Naive thymus-derived CD4-positive, alpha-beta T cell (primary cell): ENCODE measurements around the gene DNAJC30. TPM values are rescaled to one million over a fixed set of nuclear protein-coding genes. Genes with fewer than 3 reads are reported as not detected.

Experiments used
- ATAC-seq: fragments of 150-1000 bp; cut with Tn5 transposase; 2 replicates; pipeline ENCODE4 v1.10.0; 2021; ENCODE audit warnings: mild to moderate bottlenecking, moderate library complexity
- CTCF ChIA-PET: fragments of 350-600 bp; sonication (Branson Sonifier 250); formaldehyde crosslinking; loops from one replicate; lab custom pipeline; 2021; ENCODE audit warnings: antibody characterized with exemption; lab: Charles Lee
- POLR2A ChIA-PET: fragments of 350-600 bp; sonication (Branson Sonifier 250); formaldehyde crosslinking; loops from one replicate; lab custom pipeline; 2021; ENCODE audit warnings: antibody characterized with exemption, inconsistent platforms; lab: Charles Lee
- DNase-seq, 9 donors: peaks; one replicate each; pipeline versions ENCODE4 v3.0.0 to v3.0.0-alpha.2; 2020 to 2022; ENCODE audit warnings: mixed read lengths in 1 of 9
- H3K27ac ChIP-seq: one replicate; pipeline ENCODE4 v1.7.0; 2013; ENCODE audit warnings: mild to moderate bottlenecking, low read depth, low read length, moderate library complexity
- H3K27me3 ChIP-seq, 2 donors: one replicate each; pipeline ENCODE4 v1.7.0; 2013; ENCODE audit warnings: low read length in 2 of 2, mild to moderate bottlenecking in 2 of 2, moderate library complexity in 2 of 2; ENCODE audit not compliant: control insufficient read depth in 2 of 2, insufficient read depth in 2 of 2
- H3K36me3 ChIP-seq, 3 experiments: 1 replicate in 2 of 3; 2 replicates in 1 of 3; pipeline ENCODE4 v1.7.0; 2013; ENCODE audit warnings: low read length in 3 of 3, mild to moderate bottlenecking in 3 of 3, moderate library complexity in 1 of 3; ENCODE audit not compliant: insufficient read depth in 3 of 3, control insufficient read depth in 2 of 3
- H3K4me1 ChIP-seq, 2 donors: one replicate each; pipeline ENCODE4 v1.7.0; 2013; ENCODE audit warnings: low read length in 2 of 2, mild to moderate bottlenecking in 2 of 2, moderate library complexity in 1 of 2; ENCODE audit not compliant: control insufficient read depth in 2 of 2, insufficient read depth in 2 of 2
- H3K4me3 ChIP-seq: 2 replicates; pipeline ENCODE4 v1.7.0; 2013; ENCODE audit warnings: mild to moderate bottlenecking, low read length
- H3K9me3 ChIP-seq, 3 experiments: 1 replicate in 2 of 3; 2 replicates in 1 of 3; pipeline ENCODE4 v1.7.0; 2013; ENCODE audit warnings: low read length in 3 of 3; ENCODE audit not compliant: control insufficient read depth in 2 of 3
- H3K27ac Mint-ChIP-seq, 9 donors: one replicate each; pipeline ENCODE4 v1.8.0; 2020 to 2022; ENCODE audit warnings: mixed read lengths in 9 of 9, mild to moderate bottlenecking in 8 of 9, moderate library complexity in 5 of 9, inconsistent platforms in 2 of 9
- H3K27me3 Mint-ChIP-seq, 5 donors: one replicate each; pipeline ENCODE4 v1.8.0; 2021 to 2022; ENCODE audit warnings: mixed read lengths in 5 of 5, mild to moderate bottlenecking in 1 of 5
- H3K36me3 Mint-ChIP-seq, 5 donors: one replicate each; pipeline ENCODE4 v1.8.0; 2020 to 2022; ENCODE audit warnings: mixed read lengths in 5 of 5, mild to moderate bottlenecking in 3 of 5, inconsistent platforms in 1 of 5
- H3K4me1 Mint-ChIP-seq, 7 donors: one replicate each; pipeline ENCODE4 v1.8.0; 2020 to 2022; ENCODE audit warnings: mixed read lengths in 7 of 7, mild to moderate bottlenecking in 3 of 7, inconsistent platforms in 1 of 7
- H3K4me3 Mint-ChIP-seq, 10 donors: one replicate each; pipeline ENCODE4 v1.8.0; 2020 to 2022; ENCODE audit warnings: mild to moderate bottlenecking in 10 of 10, mixed read lengths in 10 of 10, moderate library complexity in 6 of 10, inconsistent platforms in 2 of 10
- H3K9me3 Mint-ChIP-seq, 11 donors: one replicate each; pipeline ENCODE4 v1.8.0; 2020 to 2022; ENCODE audit warnings: mixed read lengths in 11 of 11, mild to moderate bottlenecking in 4 of 11, inconsistent platforms in 1 of 11, moderate library complexity in 1 of 11
- intact Hi-C, 2 donors: fragments of 100-400 bp; cut with micrococcal nuclease; formaldehyde crosslinking; loops; one replicate each; pipeline ENCODE4 v1.15.1; 2023
- polyA plus RNA-seq, 2 donors: library from polyadenylated mRNA; unstranded; fragments of 300-500 nt; fragmentation: Illumina TruSeq; gene quantifications; one replicate each; pipeline ENCODE4 v1.2.3, GENCODE V29; 2021
- total RNA-seq, 6 experiments: library from RNA in 5 of 6; stranded (reverse) in 5 of 6; gene quantifications; 1 replicate in 5 of 6; 2 replicates in 1 of 6; pipeline ENCODE4 v1.2.3 and lab custom pipeline; 2021 to 2026

Gene DNAJC30
- total and polyA plus RNA-seq, 7 experiments from 2014 or later = 9.5 to 22.4 (median 12.9) TPM

DNA sequence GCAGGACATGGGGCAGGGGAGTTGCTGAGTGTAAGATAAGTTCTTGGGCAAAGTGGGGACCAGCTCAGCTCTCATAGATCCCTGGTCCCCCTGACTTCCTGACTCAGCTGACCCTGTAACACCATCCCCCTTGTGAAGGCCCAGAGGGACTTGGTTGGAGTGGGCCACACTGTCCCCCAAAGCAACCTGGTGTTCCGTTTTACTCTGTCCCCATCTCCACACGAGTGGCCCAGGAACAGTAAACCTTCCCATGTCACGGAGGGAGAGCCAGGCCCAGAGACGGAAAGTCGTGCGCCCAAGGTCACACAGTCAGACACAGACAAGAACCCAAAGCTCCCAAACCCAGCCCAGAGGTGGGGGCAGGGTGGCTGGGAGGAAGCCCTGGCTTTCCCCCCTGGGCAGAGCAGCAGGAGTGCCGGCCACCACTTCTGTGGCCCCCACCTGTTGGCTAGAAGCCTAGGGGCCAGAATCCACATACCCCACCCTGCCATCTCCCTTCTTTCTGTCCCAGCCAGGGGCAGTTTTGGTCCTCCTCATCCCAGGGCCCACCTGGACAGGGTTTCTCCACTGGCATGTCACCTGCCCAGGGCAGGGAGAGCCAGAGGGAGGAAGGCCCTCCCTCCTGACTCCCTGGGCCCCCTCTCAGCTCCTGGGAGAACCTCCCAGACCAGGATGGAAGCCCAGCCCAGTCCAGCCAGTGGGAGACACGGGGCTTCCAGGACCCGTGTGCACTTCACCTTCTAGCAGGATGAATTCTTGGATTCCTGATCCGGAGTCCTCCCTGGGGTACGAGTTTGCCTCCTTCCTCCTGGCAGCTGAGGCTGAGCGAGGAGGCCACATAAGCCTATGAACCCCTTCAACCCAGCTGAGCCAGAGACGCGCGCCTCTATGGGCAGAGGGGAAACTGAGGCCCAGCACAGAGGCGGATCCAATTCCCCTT, 36.2 kb downstream of the DNAJC30 start:
- peaks cover 50 to 63% (median 55%) of the 10 kb centered on the region in 5 donors for H3K27me3 Mint-ChIP-seq
- no peak for ATAC-seq
- H3K4me3 Mint-ChIP-seq = peak overlapping the region in 6 of 10 donors; percentile 29 to 56 (median 46)

DNA sequence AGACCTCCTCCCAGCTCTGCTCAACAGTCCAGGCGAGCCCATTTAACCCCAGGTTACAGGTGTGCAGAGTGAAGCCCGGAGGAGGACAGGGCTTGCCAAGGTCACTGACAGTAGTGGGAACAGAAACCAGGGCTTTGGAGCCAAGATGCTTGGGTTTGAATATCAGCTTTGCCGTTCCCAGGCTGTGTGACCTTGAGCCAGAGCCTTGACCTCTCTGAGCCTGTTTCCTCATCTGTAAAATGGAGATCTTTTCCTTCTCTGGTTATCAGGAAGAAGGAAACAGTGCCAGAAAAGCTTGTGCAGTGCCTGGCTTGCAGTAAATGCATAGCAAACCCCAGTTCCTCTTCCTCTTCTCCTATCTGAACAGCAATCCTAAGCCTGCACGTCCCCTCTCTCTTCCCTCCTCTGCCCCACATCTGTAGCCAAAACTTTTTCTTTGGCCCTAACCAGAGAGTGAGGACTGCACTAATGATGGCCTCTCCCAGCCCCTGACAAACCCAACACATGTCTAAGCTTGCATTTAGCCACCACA, 37.5 kb downstream of the DNAJC30 start:
- Histone ChIP-seq H3K4me1 (peaks cover 0 to 4% of the 10 kb centered on the region in 2 donors), H3K27me3 (peaks cover 0 to 15% of the 10 kb centered on the region in 2 donors), H3K4me3 (no peak overlapping the region), H3K36me3 (no peaks in the 10 kb centered on the region), H3K27ac (no peak overlapping the region), H3K9me3 (peaks cover 0 to 14% (median 7%) of the 10 kb centered on the region in 3 experiments)
- ChIA-PET POLR2A (no interaction called here), CTCF (interaction anchor here (1.2 kb wide), 1 partner anchor 16 kb away, joined by 4 read pairs; no protein-coding TSS in a partner anchor)
- Mint-ChIP-seq H3K27me3 (peaks cover 43 to 59% (median 47%) of the 10 kb centered on the region in 5 donors), H3K27ac (no peak overlapping the region), H3K4me1 (peaks cover 8 to 17% (median 9%) of the 10 kb centered on the region in 7 donors), H3K36me3 (peaks cover 0 to 4% (median 4%) of the 10 kb centered on the region in 5 donors), H3K4me3 (no peak overlapping the region), H3K9me3 (peaks cover 0 to 16% (median 5%) of the 10 kb centered on the region in 11 donors)
- DNase-seq (no peak), ATAC-seq (no peak)
- intact Hi-C loops = no loop called here

More for the DNA sequence above, 36.2 kb downstream of the DNAJC30 start:
- H3K4me1 Mint-ChIP-seq = peaks cover 8 to 17% (median 9%) of the 10 kb centered on the region in 7 donors
- Histone ChIP-seq H3K27me3 (peaks cover 0 to 15% of the 10 kb centered on the region in 2 donors), H3K4me3 (no peak overlapping the region), H3K9me3 (peaks cover 0 to under 1% (median 0%) of the 10 kb centered on the region in 3 experiments), H3K36me3 (no peaks in the 10 kb centered on the region), H3K4me1 (peaks cover 0 to 4% of the 10 kb centered on the region in 2 donors), H3K27ac (no peak overlapping the region)
- ChIA-PET POLR2A (interaction anchor here (0.7 kb wide), 1 partner anchor 11 kb away, joined by 4 read pairs; no protein-coding TSS in a partner anchor), CTCF (no interaction called here)
- peaks cover 0 to 1% (median under 1%) of the 10 kb centered on the region in 5 donors for H3K36me3 Mint-ChIP-seq
- H3K27ac Mint-ChIP-seq = no peak overlapping the region
- H3K9me3 Mint-ChIP-seq = peaks cover 0 to 6% (median under 1%) of the 10 kb centered on the region in 11 donors
- intact Hi-C loops = no loop called here
- no peak for DNase-seq

- peaks cover 0 to 24% (median 7%) of the 10 kb centered on the region in 11 donors for H3K9me3 Mint-ChIP-seq
- DNase-seq (no peak), ATAC-seq (no peak)
- peaks cover 35 to 56% (median 40%) of the 10 kb centered on the region in 5 donors for H3K27me3 Mint-ChIP-seq
- no peak overlapping the region for H3K27ac Mint-ChIP-seq
- ChIA-PET POLR2A (no interaction called here), CTCF (interaction anchor here (1.2 kb wide), 1 partner anchor 15 kb away, joined by 4 read pairs; no protein-coding TSS in a partner anchor)
- Histone ChIP-seq H3K36me3 (no peaks in the 10 kb centered on the region), H3K4me1 (peaks cover 0 to 4% of the 10 kb centered on the region in 2 donors), H3K27ac (no peak overlapping the region), H3K27me3 (peaks cover 0 to 15% of the 10 kb centered on the region in 2 donors), H3K9me3 (peaks cover 0 to 16% (median 8%) of the 10 kb centered on the region in 3 experiments), H3K4me3 (no peak overlapping the region)
- no peak overlapping the region for H3K4me3 Mint-ChIP-seq
- intact Hi-C loops = no loop called here
- peaks cover 0 to 4% (median 4%) of the 10 kb centered on the region in 5 donors for H3K36me3 Mint-ChIP-seq
- peaks cover 8 to 17% (median 9%) of the 10 kb centered on the region in 7 donors for H3K4me1 Mint-ChIP-seq
Measured at GRCh38 chr7:73644688-73645286, 38.5 kb downstream of the DNAJC30 start.

DNA sequence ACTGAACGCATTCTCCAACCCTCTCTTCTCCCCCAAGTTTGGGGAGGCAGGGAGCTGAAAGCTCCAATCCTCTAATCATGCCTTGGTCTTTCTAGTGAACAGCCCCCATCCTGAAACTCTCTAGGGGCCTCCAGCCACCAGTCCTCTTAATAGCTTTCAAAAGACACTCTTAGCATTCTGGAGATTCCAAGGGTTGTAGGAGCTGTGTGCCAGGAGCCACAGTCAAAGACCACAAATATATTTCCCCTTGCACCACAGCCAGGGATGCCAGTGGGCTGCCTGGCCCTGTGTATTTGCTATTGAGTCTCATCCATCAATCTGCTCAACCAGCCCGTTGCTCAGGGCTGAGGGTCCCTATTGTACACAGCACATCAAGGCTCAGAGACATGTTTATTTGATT, 40.4 kb downstream of the DNAJC30 start:
- no peak overlapping the region for H3K27ac Mint-ChIP-seq
- CTCF ChIA-PET = no interaction called here
- Histone ChIP-seq H3K27ac (no peak overlapping the region), H3K4me1 (no peaks in the 10 kb centered on the region), H3K9me3 (peaks cover 0 to 16% (median 8%) of the 10 kb centered on the region in 3 experiments), H3K27me3 (peaks cover 0 to 5% of the 10 kb centered on the region in 2 donors), H3K4me3 (no peak overlapping the region), H3K36me3 (no peaks in the 10 kb centered on the region)
- H3K9me3 Mint-ChIP-seq = peaks cover 0 to 24% (median 7%) of the 10 kb centered on the region in 11 donors
- DNase-seq = no peak
- peaks cover 0 to 4% (median 4%) of the 10 kb centered on the region in 5 donors for H3K36me3 Mint-ChIP-seq
- H3K27me3 Mint-ChIP-seq = peaks cover 18 to 39% (median 25%) of the 10 kb centered on the region in 5 donors
- POLR2A ChIA-PET = no interaction called here
- H3K4me1 Mint-ChIP-seq = no peaks in the 10 kb centered on the region
- no peak overlapping the region for H3K4me3 Mint-ChIP-seq
- no peak for ATAC-seq
- intact Hi-C loops = no loop called here

GRCh38 chr7:73638911-73639310, 44.3 kb downstream of the DNAJC30 start:
- Histone ChIP-seq H3K27me3 (no peaks in the 10 kb centered on the region), H3K36me3 (no peaks in the 10 kb centered on the region), H3K4me3 (no peak overlapping the region), H3K4me1 (no peaks in the 10 kb centered on the region), H3K9me3 (peaks cover 0 to 16% (median 8%) of the 10 kb centered on the region in 3 experiments), H3K27ac (no peak overlapping the region)
- H3K9me3 Mint-ChIP-seq = peaks cover 0 to 24% (median 8%) of the 10 kb centered on the region in 11 donors
- peaks cover 0 to 2% (median 0%) of the 10 kb centered on the region in 7 donors for H3K4me1 Mint-ChIP-seq
- DNase-seq = no peak
- ATAC-seq = no peak
- ChIA-PET CTCF (no interaction called here), POLR2A (no interaction called here)
- no peak overlapping the region for H3K27ac Mint-ChIP-seq
- peaks cover under 1 to 30% (median 20%) of the 10 kb centered on the region in 5 donors for H3K27me3 Mint-ChIP-seq
- H3K4me3 Mint-ChIP-seq = no peak overlapping the region
- intact Hi-C loops = no loop called here
- peaks cover 0 to 9% (median 4%) of the 10 kb centered on the region in 5 donors for H3K36me3 Mint-ChIP-seq
